Endodermal cell (in vitro differentiated cells): ENCODE measurements around the gene PARD6G. TPM values are rescaled to one million over a fixed set of nuclear protein-coding genes. Genes with fewer than 3 reads are reported as not detected.
"Not testable (repeated sequence)": the region's sequence is repeated elsewhere in the genome, so short reads cannot be mapped to it uniquely, and the experiment has no call there.

Source experiments
- DNase-seq: peaks from one replicate; pipeline ENCODE4 v3.0.0-alpha.2; 2017
- H3K27ac ChIP-seq: 2 replicates; pipeline ENCODE4 v1.5.1; 2013; ENCODE audit warnings: mild to moderate bottlenecking, low read depth, low read length, moderate library complexity
- H3K27me3 ChIP-seq: 2 replicates; pipeline ENCODE4 v1.6.1; 2013; ENCODE audit warnings: mild to moderate bottlenecking, low read length, moderate library complexity; ENCODE audit not compliant: insufficient read depth, control insufficient read depth, poor library complexity, severe bottlenecking
- H3K36me3 ChIP-seq: 2 replicates; pipeline ENCODE4 v1.7.0; 2013; ENCODE audit warnings: mild to moderate bottlenecking, low read length, moderate library complexity; ENCODE audit not compliant: control insufficient read depth, insufficient read depth
- H3K4me1 ChIP-seq: one replicate; pipeline ENCODE4 v1.7.0; 2013; ENCODE audit warnings: low read length; ENCODE audit not compliant: control insufficient read depth, insufficient read depth
- H3K4me3 ChIP-seq: 2 replicates; pipeline ENCODE4 v1.5.1; 2013; ENCODE audit warnings: mild to moderate bottlenecking, low read length, moderate library complexity
- H3K9ac ChIP-seq: 2 replicates; pipeline ENCODE4 v1.6.1; 2013; ENCODE audit warnings: mild to moderate bottlenecking, low read length, moderate library complexity; ENCODE audit not compliant: poor library complexity, severe bottlenecking; ENCODE audit errors: extremely low read depth
- H3K9me3 ChIP-seq: 2 replicates; pipeline ENCODE4 v1.6.1; 2013; ENCODE audit warnings: mild to moderate bottlenecking, low read length, moderate library complexity; ENCODE audit not compliant: control insufficient read depth
- H3K27ac Mint-ChIP-seq: 2 replicates; pipeline ENCODE4 v1.8.0; 2020; ENCODE audit warnings: mixed read lengths
- H3K27me3 Mint-ChIP-seq: 2 replicates; pipeline ENCODE4 v1.8.0; 2021; ENCODE audit warnings: mild to moderate bottlenecking, mixed read lengths; ENCODE audit not compliant: insufficient read depth
- H3K36me3 Mint-ChIP-seq: 2 replicates; pipeline ENCODE4 v1.8.0; 2020; ENCODE audit warnings: low read depth, mixed read lengths
- H3K4me1 Mint-ChIP-seq: 2 replicates; pipeline ENCODE4 v1.8.0; 2020; ENCODE audit warnings: mixed read lengths
- H3K4me3 Mint-ChIP-seq: 2 replicates; pipeline ENCODE4 v1.8.0; 2020; ENCODE audit warnings: mild to moderate bottlenecking, moderate library complexity, mixed read lengths
- H3K9me3 Mint-ChIP-seq: 2 replicates; pipeline ENCODE4 v1.8.0; 2020; ENCODE audit warnings: mild to moderate bottlenecking, mixed read lengths
- WGBS, 2 experiments: methylation state at CpG; one replicate each; pipeline versions ENCODE4 v1.1.5 to v1.1.7; 2013; ENCODE audit warnings: missing lambda C conversion rate in 2 of 2, mixed read lengths in 1 of 2; ENCODE audit not compliant: insufficient coverage in 1 of 2, insufficient read length in 1 of 2; 5-methylcytosine and 5-hydroxymethylcytosine counted together
- total RNA-seq, 2 donors: library from RNA; stranded (reverse); fragmentation: NEBNext Ultra II Directional in 1 of 2; extraction: Animal tissue kit (Norgen Biotek cat#: 25700) in 1 of 2; gene quantifications; 2 replicates in 1 of 2; 3 replicates in 1 of 2; pipeline ENCODE4 v1.2.1, GENCODE V29; 2021
- TF ChIP-seq, protein P1 (sequence below): fragments of 200-600 bp; sonication (generic); conservative IDR thresholded peaks from 2 replicates; pipeline ENCODE4 v1.5.0; 2021; ENCODE audit warnings: antibody characterized with exemption, mild to moderate bottlenecking

The PARD6G gene
- total RNA-seq, 2 donors from 2014 or later, result 15.4 to 17.3 TPM

DNA sequence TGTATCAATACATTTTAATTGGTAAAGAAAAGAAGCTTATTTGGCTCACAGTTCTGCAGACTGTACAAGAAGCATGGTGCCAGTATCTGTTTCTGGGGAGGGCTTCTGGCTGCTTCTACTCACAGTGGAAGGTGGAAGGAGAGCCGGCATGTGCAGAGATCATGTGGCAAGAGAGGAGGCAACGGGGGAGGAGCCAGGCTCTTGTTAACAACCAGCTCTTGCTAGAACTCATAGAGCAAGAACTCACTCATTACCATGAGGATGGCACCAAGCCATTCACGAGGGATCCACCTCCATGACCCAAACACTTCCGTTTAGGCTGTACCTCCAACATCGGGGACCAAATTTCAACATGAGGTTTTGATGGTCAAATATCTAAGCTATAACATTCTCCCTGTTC lies 7.5 kb downstream of the PARD6G start:
- Mint-ChIP-seq H3K4me1 (no peaks in the 10 kb centered on the region), H3K27ac (no peak overlapping the region), H3K9me3 (peaks cover 9% of the 10 kb centered on the region), H3K4me3 (no peak overlapping the region), H3K36me3 (no peaks in the 10 kb centered on the region), H3K27me3 (peaks cover 9% of the 10 kb centered on the region)
- peak; percentile 48 for DNase-seq
- no peak overlapping the region for H3K27ac ChIP-seq
- no peaks in the 10 kb centered on the region for H3K36me3 ChIP-seq
- H3K4me1 ChIP-seq, result no peaks in the 10 kb centered on the region
- H3K27me3 ChIP-seq, result no peaks in the 10 kb centered on the region
- no peak overlapping the region for H3K4me3 ChIP-seq
- H3K9ac ChIP-seq, result no peak overlapping the region
- H3K9me3 ChIP-seq, result no peaks in the 10 kb centered on the region
- 92 to 93% methylated on average over 3 to 5 of the region's 5 CpGs for WGBS, 2 experiments
- TF ChIP-seq, protein P1, sequence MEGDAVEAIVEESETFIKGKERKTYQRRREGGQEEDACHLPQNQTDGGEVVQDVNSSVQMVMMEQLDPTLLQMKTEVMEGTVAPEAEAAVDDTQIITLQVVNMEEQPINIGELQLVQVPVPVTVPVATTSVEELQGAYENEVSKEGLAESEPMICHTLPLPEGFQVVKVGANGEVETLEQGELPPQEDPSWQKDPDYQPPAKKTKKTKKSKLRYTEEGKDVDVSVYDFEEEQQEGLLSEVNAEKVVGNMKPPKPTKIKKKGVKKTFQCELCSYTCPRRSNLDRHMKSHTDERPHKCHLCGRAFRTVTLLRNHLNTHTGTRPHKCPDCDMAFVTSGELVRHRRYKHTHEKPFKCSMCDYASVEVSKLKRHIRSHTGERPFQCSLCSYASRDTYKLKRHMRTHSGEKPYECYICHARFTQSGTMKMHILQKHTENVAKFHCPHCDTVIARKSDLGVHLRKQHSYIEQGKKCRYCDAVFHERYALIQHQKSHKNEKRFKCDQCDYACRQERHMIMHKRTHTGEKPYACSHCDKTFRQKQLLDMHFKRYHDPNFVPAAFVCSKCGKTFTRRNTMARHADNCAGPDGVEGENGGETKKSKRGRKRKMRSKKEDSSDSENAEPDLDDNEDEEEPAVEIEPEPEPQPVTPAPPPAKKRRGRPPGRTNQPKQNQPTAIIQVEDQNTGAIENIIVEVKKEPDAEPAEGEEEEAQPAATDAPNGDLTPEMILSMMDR, result no peak

DNA sequence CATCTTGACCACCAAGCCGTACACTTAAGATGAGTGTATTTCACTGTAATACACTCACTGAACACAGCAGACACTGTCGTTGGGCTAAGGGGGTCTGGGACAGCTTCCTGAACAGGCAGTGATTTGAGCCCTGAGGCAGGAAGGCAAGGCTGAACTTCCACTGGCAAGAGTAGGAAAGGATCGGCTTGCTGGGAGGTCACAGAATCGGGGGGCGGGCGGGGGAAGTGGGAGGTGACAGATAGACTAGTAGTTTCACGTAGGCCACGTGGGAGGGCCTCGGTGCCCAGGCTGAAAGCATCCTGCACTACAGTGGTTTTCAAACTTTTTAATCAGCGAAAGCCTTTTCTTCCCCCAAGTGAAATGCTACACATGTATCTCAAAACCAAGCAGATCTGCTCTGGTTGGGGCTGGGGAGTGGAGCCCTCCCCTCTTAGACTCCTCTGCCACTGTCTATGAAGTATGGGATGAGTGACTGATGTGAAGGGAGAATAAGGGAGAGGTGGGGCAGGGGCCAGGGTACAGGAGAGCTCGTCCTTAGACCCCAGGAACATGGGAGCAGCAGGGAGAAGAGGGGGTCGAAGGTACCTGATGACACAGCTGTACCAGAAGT lies 8.6 kb downstream of the PARD6G start:
- H3K27me3 Mint-ChIP-seq, result peaks cover 9% of the 10 kb centered on the region
- H3K4me3 Mint-ChIP-seq, result no peak overlapping the region
- no peaks in the 10 kb centered on the region for H3K36me3 ChIP-seq
- no peak overlapping the region for H3K9ac ChIP-seq
- DNase-seq, result peak; percentile 25
- no peaks in the 10 kb centered on the region for H3K27me3 ChIP-seq
- WGBS, 2 experiments, result 93 to 94% methylated on average over 9 to 12 of the region's 12 CpGs
- no peak overlapping the region for H3K27ac ChIP-seq
- no peaks in the 10 kb centered on the region for H3K36me3 Mint-ChIP-seq
- no peaks in the 10 kb centered on the region for H3K4me1 Mint-ChIP-seq
- no peak overlapping the region for H3K27ac Mint-ChIP-seq
- TF ChIP-seq, protein P1, result no peak
- no peaks in the 10 kb centered on the region for H3K4me1 ChIP-seq
- no peak overlapping the region for H3K4me3 ChIP-seq
- H3K9me3 Mint-ChIP-seq, result peaks cover 9% of the 10 kb centered on the region
- H3K9me3 ChIP-seq, result no peaks in the 10 kb centered on the region

DNA sequence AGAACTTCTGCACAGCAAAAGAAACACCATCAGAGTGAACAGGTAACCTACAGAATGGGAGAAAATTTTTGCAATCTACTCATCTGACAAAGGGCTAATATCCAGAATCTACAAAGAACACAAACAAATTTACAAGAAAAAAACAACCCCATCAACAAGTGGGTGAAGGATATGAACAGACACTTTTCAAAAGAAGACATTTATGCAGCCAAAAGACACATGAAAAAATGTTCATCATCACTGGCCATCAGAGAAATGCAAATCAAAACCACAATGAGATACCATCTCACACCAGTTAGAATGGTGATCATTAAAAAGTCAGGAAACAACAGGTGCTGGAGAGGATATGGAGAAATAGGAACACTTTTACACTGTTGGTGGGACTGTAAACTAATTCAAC lies 9.8 kb downstream of the PARD6G start:
- not testable (repeated sequence) for H3K9me3 Mint-ChIP-seq, H3K4me3 ChIP-seq, H3K27ac Mint-ChIP-seq, DNase-seq, H3K4me3 Mint-ChIP-seq, H3K27ac ChIP-seq, H3K36me3 ChIP-seq, H3K4me1 Mint-ChIP-seq, H3K27me3 ChIP-seq, H3K36me3 Mint-ChIP-seq, H3K27me3 Mint-ChIP-seq, H3K9me3 ChIP-seq, H3K9ac ChIP-seq, H3K4me1 ChIP-seq

GRCh38 chr18:80234398-80234797 lies 12.9 kb downstream of the PARD6G start:
- WGBS, 2 experiments, result 98 to 100% methylated on average over 1 to 2 of the region's 2 CpGs
- Mint-ChIP-seq H3K4me1 (no peaks in the 10 kb centered on the region), H3K9me3 (peaks cover 9% of the 10 kb centered on the region), H3K27ac (no peak overlapping the region), H3K4me3 (no peak overlapping the region), H3K36me3 (no peaks in the 10 kb centered on the region), H3K27me3 (peaks cover 9% of the 10 kb centered on the region)
- Histone ChIP-seq H3K4me3 (no peak overlapping the region), H3K27ac (no peak overlapping the region), H3K4me1 (no peaks in the 10 kb centered on the region), H3K27me3 (no peaks in the 10 kb centered on the region), H3K9me3 (no peaks in the 10 kb centered on the region), H3K9ac (no peak overlapping the region), H3K36me3 (no peaks in the 10 kb centered on the region)
- TF ChIP-seq, protein P1, result no peak
- DNase-seq, result no peak
